ENCODE results near the gene EN2.

The EN2 gene

GRCh38 chr7:155422599-155423336 is 35.2 kb upstream of the EN2 start:
- CTCF ChIA-PET = no interaction called here
- H3K27me3 Mint-ChIP-seq = peaks cover 5% of the 10 kb centered on the region

GRCh38 chr7:155423337-155424285 is 34.3 kb upstream of the EN2 start:
- CTCF ChIA-PET = no interaction called here
- DNase-seq = no peak
- H3K27ac Mint-ChIP-seq = no peak overlapping the region
- no peaks in the 10 kb centered on the region for H3K9me3 Mint-ChIP-seq
- H3K27me3 Mint-ChIP-seq = peaks cover 14% of the 10 kb centered on the region
- no peaks in the 10 kb centered on the region for H3K4me1 Mint-ChIP-seq
- H3K4me3 Mint-ChIP-seq = no peak overlapping the region
- no peaks in the 10 kb centered on the region for H3K36me3 Mint-ChIP-seq

More at GRCh38 chr7:155422599-155423336, 35.2 kb upstream of the EN2 start:
- no peak for DNase-seq
- Mint-ChIP-seq H3K36me3 (no peaks in the 10 kb centered on the region), H3K9me3 (no peaks in the 10 kb centered on the region), H3K4me1 (no peaks in the 10 kb centered on the region), H3K27ac (no peak overlapping the region), H3K4me3 (no peak overlapping the region)

GRCh38 chr7:155424301-155425010 is 33.5 kb upstream of the EN2 start:
- CTCF ChIA-PET = no interaction called here
- no peak for DNase-seq
- no peaks in the 10 kb centered on the region for H3K4me1 Mint-ChIP-seq
- no peaks in the 10 kb centered on the region for H3K36me3 Mint-ChIP-seq
- no peaks in the 10 kb centered on the region for H3K9me3 Mint-ChIP-seq
- H3K4me3 Mint-ChIP-seq = no peak overlapping the region
- peaks cover 18% of the 10 kb centered on the region for H3K27me3 Mint-ChIP-seq
- H3K27ac Mint-ChIP-seq = no peak overlapping the region

GRCh38 chr7:155425011-155425340 is 33.0 kb upstream of the EN2 start:
- H3K27me3 Mint-ChIP-seq = peaks cover 23% of the 10 kb centered on the region
- CTCF ChIA-PET = no interaction called here
- DNase-seq = no peak
- H3K27ac Mint-ChIP-seq = no peak overlapping the region
- no peaks in the 10 kb centered on the region for H3K36me3 Mint-ChIP-seq
- H3K9me3 Mint-ChIP-seq = no peaks in the 10 kb centered on the region
- no peak overlapping the region for H3K4me3 Mint-ChIP-seq
- H3K4me1 Mint-ChIP-seq = no peaks in the 10 kb centered on the region

- Mint-ChIP-seq H3K36me3 (no peaks in the 10 kb centered on the region), H3K9me3 (no peaks in the 10 kb centered on the region), H3K27me3 (peaks cover 25% of the 10 kb centered on the region), H3K4me3 (no peak overlapping the region), H3K27ac (no peak overlapping the region), H3K4me1 (no peaks in the 10 kb centered on the region)
- no peak for DNase-seq
- CTCF ChIA-PET = no interaction called here
Measured at GRCh38 chr7:155425887-155426286, 32.0 kb upstream of the EN2 start.

- no peaks in the 10 kb centered on the region for H3K36me3 Mint-ChIP-seq
- CTCF ChIA-PET = interaction anchor here (0.9 kb wide), 1 partner anchor 500 kb away, joined by 3 read pairs; no protein-coding TSS in a partner anchor
Measured at GRCh38 chr7:155426543-155427410, 31.2 kb upstream of the EN2 start.

GRCh38 chr7:155427411-155428038 is 30.4 kb upstream of the EN2 start:
- no peak overlapping the region for H3K4me3 Mint-ChIP-seq
- no peaks in the 10 kb centered on the region for H3K36me3 Mint-ChIP-seq
- no peak for DNase-seq
- no peak overlapping the region for H3K27ac Mint-ChIP-seq
- CTCF ChIA-PET = interaction anchor here (0.9 kb wide), 1 partner anchor 501 kb away, joined by 3 read pairs; no protein-coding TSS in a partner anchor
- no peaks in the 10 kb centered on the region for H3K4me1 Mint-ChIP-seq
- H3K9me3 Mint-ChIP-seq = no peaks in the 10 kb centered on the region
- H3K27me3 Mint-ChIP-seq = peaks cover 35% of the 10 kb centered on the region

More at GRCh38 chr7:155426543-155427410, 31.2 kb upstream of the EN2 start:
- peaks cover 32% of the 10 kb centered on the region for H3K27me3 Mint-ChIP-seq
- no peaks in the 10 kb centered on the region for H3K9me3 Mint-ChIP-seq
- no peak overlapping the region for H3K27ac Mint-ChIP-seq
- H3K4me3 Mint-ChIP-seq = no peak overlapping the region
- no peaks in the 10 kb centered on the region for H3K4me1 Mint-ChIP-seq
- no peak for DNase-seq

- no peaks in the 10 kb centered on the region for H3K9me3 Mint-ChIP-seq
- H3K36me3 Mint-ChIP-seq = no peaks in the 10 kb centered on the region
- no peaks in the 10 kb centered on the region for H3K4me1 Mint-ChIP-seq
- DNase-seq = no peak
- no peak overlapping the region for H3K27ac Mint-ChIP-seq
- peaks cover 37% of the 10 kb centered on the region for H3K27me3 Mint-ChIP-seq
- CTCF ChIA-PET = no interaction called here
- H3K4me3 Mint-ChIP-seq = no peak overlapping the region
Measured at GRCh38 chr7:155428171-155428834, 29.6 kb upstream of the EN2 start.

- CTCF ChIA-PET = no interaction called here
- Mint-ChIP-seq H3K9me3 (no peaks in the 10 kb centered on the region), H3K36me3 (no peaks in the 10 kb centered on the region), H3K27ac (no peak overlapping the region), H3K27me3 (peaks cover 39% of the 10 kb centered on the region), H3K4me1 (no peaks in the 10 kb centered on the region), H3K4me3 (no peak overlapping the region)
- no peak for DNase-seq
Measured at GRCh38 chr7:155429651-155430050, 28.3 kb upstream of the EN2 start.

- H3K9me3 Mint-ChIP-seq = no peaks in the 10 kb centered on the region
- H3K27me3 Mint-ChIP-seq = peaks cover 39% of the 10 kb centered on the region
- H3K4me1 Mint-ChIP-seq = no peaks in the 10 kb centered on the region
- no peak overlapping the region for H3K4me3 Mint-ChIP-seq
- H3K27ac Mint-ChIP-seq = no peak overlapping the region
- CTCF ChIA-PET = no interaction called here
- no peak for DNase-seq
- H3K36me3 Mint-ChIP-seq = no peaks in the 10 kb centered on the region
Measured at GRCh38 chr7:155430606-155431005, 27.3 kb upstream of the EN2 start.

GRCh38 chr7:155431231-155431630 is 26.7 kb upstream of the EN2 start:
- Mint-ChIP-seq H3K4me3 (no peak overlapping the region), H3K27me3 (peaks cover 39% of the 10 kb centered on the region), H3K27ac (no peak overlapping the region), H3K36me3 (no peaks in the 10 kb centered on the region), H3K4me1 (no peaks in the 10 kb centered on the region), H3K9me3 (no peaks in the 10 kb centered on the region)
- CTCF ChIA-PET = no interaction called here
- DNase-seq = no peak

GRCh38 chr7:155431711-155432110 is 26.2 kb upstream of the EN2 start:
- CTCF ChIA-PET = no interaction called here
- H3K27me3 Mint-ChIP-seq = peaks cover 42% of the 10 kb centered on the region
- H3K36me3 Mint-ChIP-seq = no peaks in the 10 kb centered on the region
- no peaks in the 10 kb centered on the region for H3K4me1 Mint-ChIP-seq
- H3K4me3 Mint-ChIP-seq = no peak overlapping the region
- no peak for DNase-seq
- H3K9me3 Mint-ChIP-seq = no peaks in the 10 kb centered on the region
- no peak overlapping the region for H3K27ac Mint-ChIP-seq

GRCh38 chr7:155435110-155435509 is 22.8 kb upstream of the EN2 start:
- H3K9me3 Mint-ChIP-seq = no peaks in the 10 kb centered on the region
- no peak overlapping the region for H3K27ac Mint-ChIP-seq
- no peak overlapping the region for H3K4me3 Mint-ChIP-seq
- peaks cover 54% of the 10 kb centered on the region for H3K27me3 Mint-ChIP-seq
- no peaks in the 10 kb centered on the region for H3K36me3 Mint-ChIP-seq
- CTCF ChIA-PET = no interaction called here
- no peak for DNase-seq
- no peaks in the 10 kb centered on the region for H3K4me1 Mint-ChIP-seq
